Gastroesophageal sphincter (tissue), 3 donors: ENCODE data around the gene CAMSAP1.

Source experiments
- POLR2AphosphoS5 ChIP-seq: sonication (generic); formaldehyde crosslinking; IDR thresholded peaks from one replicate; pipeline ENCODE4 v1.6.1; 2017; ENCODE audit warnings: antibody characterized with exemption
- TF ChIP-seq, protein P1 (sequence below), 4 experiments: fragments of 200-600 bp in 2 of 4; fragments of 450-650 bp in 2 of 4; sonication (generic) in 1 of 4; IDR thresholded peaks; one replicate each; pipeline ENCODE4 v1.5.1; 2017 to 2019; ENCODE audit warnings: antibody characterized with exemption in 4 of 4, mild to moderate bottlenecking in 2 of 4, moderate library complexity in 2 of 4

DNA sequence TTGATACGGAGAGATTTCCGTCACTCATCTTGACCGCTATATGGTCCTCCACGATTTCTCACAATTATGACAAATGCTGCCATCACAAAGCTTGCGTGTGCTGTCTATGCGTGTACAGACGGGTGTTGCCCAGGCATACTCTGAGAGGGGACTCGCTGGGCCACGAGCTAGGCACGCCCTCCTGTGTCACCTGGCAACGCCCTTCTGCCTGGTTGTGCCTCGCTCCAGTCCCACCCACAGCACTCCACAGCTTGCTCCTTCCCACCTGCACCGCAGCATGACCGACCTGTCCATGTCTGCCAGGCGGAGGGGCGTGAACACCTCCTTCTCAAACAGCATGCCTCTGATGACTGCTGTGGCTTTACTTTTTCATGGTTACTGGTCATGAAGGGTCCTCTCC is 55.6 kb downstream of the CAMSAP1 start:
- TF ChIP-seq, protein P1, sequence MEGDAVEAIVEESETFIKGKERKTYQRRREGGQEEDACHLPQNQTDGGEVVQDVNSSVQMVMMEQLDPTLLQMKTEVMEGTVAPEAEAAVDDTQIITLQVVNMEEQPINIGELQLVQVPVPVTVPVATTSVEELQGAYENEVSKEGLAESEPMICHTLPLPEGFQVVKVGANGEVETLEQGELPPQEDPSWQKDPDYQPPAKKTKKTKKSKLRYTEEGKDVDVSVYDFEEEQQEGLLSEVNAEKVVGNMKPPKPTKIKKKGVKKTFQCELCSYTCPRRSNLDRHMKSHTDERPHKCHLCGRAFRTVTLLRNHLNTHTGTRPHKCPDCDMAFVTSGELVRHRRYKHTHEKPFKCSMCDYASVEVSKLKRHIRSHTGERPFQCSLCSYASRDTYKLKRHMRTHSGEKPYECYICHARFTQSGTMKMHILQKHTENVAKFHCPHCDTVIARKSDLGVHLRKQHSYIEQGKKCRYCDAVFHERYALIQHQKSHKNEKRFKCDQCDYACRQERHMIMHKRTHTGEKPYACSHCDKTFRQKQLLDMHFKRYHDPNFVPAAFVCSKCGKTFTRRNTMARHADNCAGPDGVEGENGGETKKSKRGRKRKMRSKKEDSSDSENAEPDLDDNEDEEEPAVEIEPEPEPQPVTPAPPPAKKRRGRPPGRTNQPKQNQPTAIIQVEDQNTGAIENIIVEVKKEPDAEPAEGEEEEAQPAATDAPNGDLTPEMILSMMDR (IDR thresholded peaks at IDR 0.05) = no peak
- no peak for TF ChIP-seq POLR2AphosphoS5
